ENCODE measurements around the gene UBE2E2. TPM values are rescaled to one million over a fixed set of nuclear protein-coding genes. Genes with fewer than 3 reads are reported as not detected.
A peak's percentile ranks its signal among the peaks of the same experiment; 100 is the strongest.

Gene UBE2E2
- total RNA-seq, 1 donor from 2014 or later, result 24.2 TPM

- H3K9me3 Mint-ChIP-seq, result peaks cover 2% of the 10 kb centered on the region
- peaks cover 28% of the 10 kb centered on the region for H3K27me3 Mint-ChIP-seq (ENCODE audit: low read depth)
- H3K4me3 Mint-ChIP-seq, result no peak overlapping the region
- H3K4me1 Mint-ChIP-seq, result no peaks in the 10 kb centered on the region
- TF ChIP-seq CTCF (conservative IDR thresholded peaks at IDR 0.05), result no peak
- no peak for DNase-seq (ENCODE audit: low read depth, low spot score)
- H3K27ac Mint-ChIP-seq (ENCODE audit: unreplicated experiment), result no peak overlapping the region
- H3K36me3 Mint-ChIP-seq (ENCODE audit: low read depth), result no peaks in the 10 kb centered on the region
Observed at GRCh38 chr3:23192816-23193215, 10.3 kb upstream of the UBE2E2 start.

- Mint-ChIP-seq H3K27ac (ENCODE audit: unreplicated experiment) (no peak overlapping the region), H3K27me3 (ENCODE audit: low read depth) (peaks cover 36% of the 10 kb centered on the region), H3K9me3 (peaks cover 2% of the 10 kb centered on the region), H3K36me3 (ENCODE audit: low read depth) (no peaks in the 10 kb centered on the region), H3K4me1 (no peaks in the 10 kb centered on the region), H3K4me3 (no peak overlapping the region)
- TF ChIP-seq CTCF (conservative IDR thresholded peaks at IDR 0.05), result no peak
- no peak for DNase-seq (ENCODE audit: low read depth, low spot score)
Observed at GRCh38 chr3:23193831-23194230, 9.3 kb upstream of the UBE2E2 start.

- no peak for DNase-seq (ENCODE audit: low read depth, low spot score)
- no peak for TF ChIP-seq CTCF (conservative IDR thresholded peaks at IDR 0.05)
- Mint-ChIP-seq H3K27ac (ENCODE audit: unreplicated experiment) (no peak overlapping the region), H3K27me3 (ENCODE audit: low read depth) (peaks cover 62% of the 10 kb centered on the region), H3K4me1 (peaks cover 4% of the 10 kb centered on the region), H3K36me3 (ENCODE audit: low read depth) (no peaks in the 10 kb centered on the region), H3K4me3 (no peak overlapping the region), H3K9me3 (no peaks in the 10 kb centered on the region)
Observed at GRCh38 chr3:23198801-23199200, 4.3 kb upstream of the UBE2E2 start.

- H3K36me3 Mint-ChIP-seq (ENCODE audit: low read depth), result no peaks in the 10 kb centered on the region
- TF ChIP-seq CTCF (conservative IDR thresholded peaks at IDR 0.05), result no peak
- no peak for DNase-seq (ENCODE audit: low read depth, low spot score)
- H3K27ac Mint-ChIP-seq (ENCODE audit: unreplicated experiment), result no peak overlapping the region
- peaks cover 61% of the 10 kb centered on the region for H3K27me3 Mint-ChIP-seq (ENCODE audit: low read depth)
- H3K4me1 Mint-ChIP-seq, result peaks cover 11% of the 10 kb centered on the region
- H3K4me3 Mint-ChIP-seq, result no peak overlapping the region
- no peaks in the 10 kb centered on the region for H3K9me3 Mint-ChIP-seq
Observed at GRCh38 chr3:23199649-23200048, 3.5 kb upstream of the UBE2E2 start.

- Mint-ChIP-seq H3K27me3 (ENCODE audit: low read depth) (peaks cover 52% of the 10 kb centered on the region), H3K9me3 (no peaks in the 10 kb centered on the region), H3K27ac (ENCODE audit: unreplicated experiment) (no peak overlapping the region), H3K36me3 (ENCODE audit: low read depth) (no peaks in the 10 kb centered on the region), H3K4me1 (peaks cover 11% of the 10 kb centered on the region), H3K4me3 (peak overlapping the region; percentile 86)
- no peak for DNase-seq (ENCODE audit: low read depth, low spot score)
- TF ChIP-seq CTCF (conservative IDR thresholded peaks at IDR 0.05), result no peak
Observed at GRCh38 chr3:23201154-23201838, 1.8 kb upstream of the UBE2E2 start.

Measured in neural crest cell (in vitro differentiated cells).